Esophagus squamous epithelium (tissue), 4 donors: ENCODE measurements around the gene IGF2BP3.

ENCODE experiments used
- POLR2A ChIP-seq, 4 donors: fragments of 450-650 bp; IDR thresholded peaks; one replicate each; pipeline ENCODE4 v1.6.1; 2017; ENCODE audit warnings: antibody characterized with exemption in 4 of 4, mild to moderate bottlenecking in 4 of 4, moderate library complexity in 3 of 4
- TF ChIP-seq, protein P1 (sequence below), 6 experiments: fragments of 450-650 bp in 4 of 6; fragments of 200-600 bp in 2 of 6; sonication (generic) in 2 of 6; IDR thresholded peaks; one replicate each; pipeline ENCODE4 v1.5.1; 2016 to 2019; ENCODE audit warnings: antibody characterized with exemption in 6 of 6, mild to moderate bottlenecking in 4 of 6, moderate library complexity in 4 of 6

DNA sequence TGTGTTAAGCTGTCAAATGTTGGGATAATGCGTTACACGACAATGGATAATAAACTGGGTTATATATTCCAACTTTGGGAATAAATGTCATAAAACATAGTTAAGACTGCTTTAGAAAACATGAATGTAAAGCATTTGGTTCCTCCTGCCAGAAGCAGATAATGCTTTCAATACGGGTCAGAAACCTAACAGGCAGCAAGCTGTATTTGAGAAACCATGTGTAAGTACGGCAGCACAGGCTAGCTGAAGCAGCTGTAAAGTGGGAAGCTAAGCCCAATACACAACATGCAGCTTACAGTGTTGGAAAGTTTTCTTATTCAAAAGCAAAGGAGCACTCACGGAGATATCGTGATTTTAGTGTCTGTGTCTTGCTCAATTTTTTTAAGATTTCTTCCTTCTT is 124.7 kb downstream of the IGF2BP3 start:
- TF ChIP-seq, protein P1, sequence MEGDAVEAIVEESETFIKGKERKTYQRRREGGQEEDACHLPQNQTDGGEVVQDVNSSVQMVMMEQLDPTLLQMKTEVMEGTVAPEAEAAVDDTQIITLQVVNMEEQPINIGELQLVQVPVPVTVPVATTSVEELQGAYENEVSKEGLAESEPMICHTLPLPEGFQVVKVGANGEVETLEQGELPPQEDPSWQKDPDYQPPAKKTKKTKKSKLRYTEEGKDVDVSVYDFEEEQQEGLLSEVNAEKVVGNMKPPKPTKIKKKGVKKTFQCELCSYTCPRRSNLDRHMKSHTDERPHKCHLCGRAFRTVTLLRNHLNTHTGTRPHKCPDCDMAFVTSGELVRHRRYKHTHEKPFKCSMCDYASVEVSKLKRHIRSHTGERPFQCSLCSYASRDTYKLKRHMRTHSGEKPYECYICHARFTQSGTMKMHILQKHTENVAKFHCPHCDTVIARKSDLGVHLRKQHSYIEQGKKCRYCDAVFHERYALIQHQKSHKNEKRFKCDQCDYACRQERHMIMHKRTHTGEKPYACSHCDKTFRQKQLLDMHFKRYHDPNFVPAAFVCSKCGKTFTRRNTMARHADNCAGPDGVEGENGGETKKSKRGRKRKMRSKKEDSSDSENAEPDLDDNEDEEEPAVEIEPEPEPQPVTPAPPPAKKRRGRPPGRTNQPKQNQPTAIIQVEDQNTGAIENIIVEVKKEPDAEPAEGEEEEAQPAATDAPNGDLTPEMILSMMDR (IDR thresholded peaks at IDR 0.05) = no peak
- TF ChIP-seq POLR2A (IDR thresholded peaks at IDR 0.05) = no peak
